ENCODE measurements around the gene IL15RA.
"Not testable (repeated sequence)": the region's sequence is repeated elsewhere in the genome, so short reads cannot be mapped to it uniquely, and the experiment has no call there.

IL15RA gene

DNA sequence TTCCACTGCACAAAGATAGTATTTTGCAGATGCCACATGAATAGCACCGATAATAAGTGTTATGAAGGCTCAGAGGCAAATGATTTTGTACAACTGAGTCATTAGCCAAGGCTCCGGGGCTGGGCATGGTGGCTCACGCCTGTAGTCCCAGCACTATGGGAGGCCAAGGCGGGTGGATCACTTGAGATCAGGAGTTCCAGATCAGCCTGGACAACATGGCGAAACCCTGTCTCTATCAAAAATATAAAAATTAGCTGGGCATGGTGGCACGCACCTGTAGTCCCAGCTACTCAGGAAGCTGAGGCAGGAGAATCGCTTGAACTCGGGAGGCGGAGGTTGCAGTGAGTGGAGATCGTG, 30.9 kb downstream of the IL15RA start:
- Histone ChIP-seq H3K27me3 (ENCODE audit: control insufficient read depth in 1 of 2, insufficient read depth in 1 of 2, low read length in 2 of 2) (peaks cover 0 to 16% of the 10 kb centered on the region in 2 experiments), H3K9ac (ENCODE audit: low read length) (peak overlapping the region; percentile 87), H4K8ac (ENCODE audit: low read length) (peak overlapping the region; percentile 35), H3K4me3 (ENCODE audit: insufficient read depth in 1 of 2, low read depth in 1 of 2, low read length in 2 of 2) (peak overlapping the region in 1 of 2 experiments; percentile 70), H3K18ac (ENCODE audit: low read depth in 1 of 2, low read length in 2 of 2) (peak overlapping the region in 1 of 2 experiments; percentile 88), H4K91ac (ENCODE audit: low read length) (peak overlapping the region; percentile 43)
- H3K79me1 ChIP-seq (replicated peaks; ENCODE audit: low read length, poor library complexity, severe bottlenecking); H3K4ac ChIP-seq (ENCODE audit: low read depth in 1 of 2, low read length in 2 of 2); H3K4me2 ChIP-seq (ENCODE audit: low read length, poor library complexity, severe bottlenecking); H2BK120ac ChIP-seq (ENCODE audit: low read depth, low read length); H3K4me1 ChIP-seq (ENCODE audit: control insufficient read depth, insufficient read depth, low read depth, low read length); H3K23ac ChIP-seq (ENCODE audit: low read length in 2 of 2); DNase-seq; H3K36me3 ChIP-seq (ENCODE audit: control insufficient read depth in 1 of 2, insufficient read depth in 2 of 2, low read depth in 1 of 2, low read length in 2 of 2); H2BK15ac ChIP-seq (ENCODE audit: low read depth, poor library complexity, severe bottlenecking); H3K14ac ChIP-seq (ENCODE audit: low read length in 2 of 2); H2AFZ ChIP-seq (ENCODE audit: low read depth, low read length); H2BK5ac ChIP-seq (ENCODE audit: low read depth, low read length, poor library complexity, severe bottlenecking); H3K27ac ChIP-seq (ENCODE audit: low read length, poor library complexity, severe bottlenecking); H3K9me3 ChIP-seq (ENCODE audit: control insufficient read depth, low read length); H2BK12ac ChIP-seq (ENCODE audit: low read length in 2 of 2); H2AK5ac ChIP-seq (ENCODE audit: low read length, severe bottlenecking): not testable (repeated sequence)
- WGBS: 95% methylated on average over 6 of the region's 10 CpGs

DNA sequence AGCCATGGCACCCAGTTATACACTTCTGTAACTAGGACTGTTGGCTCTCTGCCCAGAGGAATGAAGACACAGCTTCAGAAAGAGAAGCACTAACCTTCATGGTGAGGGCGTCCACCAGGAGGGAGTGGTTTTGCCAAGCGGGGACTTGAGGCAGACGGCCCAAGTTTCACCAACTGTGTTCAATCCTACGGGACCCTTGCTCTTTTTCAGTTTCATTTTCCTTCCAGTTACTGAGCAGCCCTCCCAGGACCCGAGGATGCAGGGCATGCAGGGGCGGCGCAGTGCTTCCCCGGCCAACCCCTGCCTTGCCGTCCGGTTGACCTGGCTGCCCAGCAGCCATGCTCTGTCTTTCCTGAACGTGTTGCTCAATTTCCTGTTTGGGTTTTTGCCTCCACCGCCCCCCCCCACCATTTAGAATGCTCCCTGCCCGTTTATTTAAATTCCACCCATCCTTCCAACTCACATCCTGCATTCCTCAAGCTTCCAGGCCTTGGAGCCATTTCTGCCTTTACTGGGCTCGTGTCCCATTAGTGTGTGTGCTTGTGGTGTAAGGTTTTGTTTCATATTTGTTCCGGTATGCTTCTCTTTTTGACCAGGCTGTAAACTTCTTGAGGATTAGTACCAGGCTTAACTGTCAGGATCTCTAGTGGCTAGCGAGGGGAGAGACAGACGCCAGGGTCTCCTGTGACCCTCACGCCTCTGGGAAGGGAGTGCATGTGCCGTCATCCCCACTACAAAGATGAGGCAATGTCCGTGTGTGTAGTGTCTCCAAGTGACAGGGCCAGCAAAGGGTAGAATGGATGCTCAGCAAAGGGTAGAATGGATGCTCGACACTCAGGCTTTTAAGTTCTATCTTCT, 31.6 kb downstream of the IL15RA start:
- peak; percentile 86 for DNase-seq
- peak overlapping the region; percentile 92 for H4K91ac ChIP-seq (ENCODE audit: low read length)
- peak overlapping the region; percentile 34 for H2AFZ ChIP-seq (ENCODE audit: low read depth, low read length)
- peak overlapping the region; percentile 95 for H4K8ac ChIP-seq (ENCODE audit: low read length)
- H2AK5ac ChIP-seq (ENCODE audit: low read length, severe bottlenecking): no peak overlapping the region
- H3K23ac ChIP-seq (ENCODE audit: low read length in 2 of 2): no peak overlapping the region
- H3K27ac ChIP-seq (ENCODE audit: low read length, poor library complexity, severe bottlenecking): no peak overlapping the region
- no peak overlapping the region for H3K4me2 ChIP-seq (ENCODE audit: low read length, poor library complexity, severe bottlenecking)
- peak overlapping the region; percentile 89 to 91 for H2BK12ac ChIP-seq (ENCODE audit: low read length in 2 of 2)
- no peaks in the 10 kb centered on the region for H3K36me3 ChIP-seq (ENCODE audit: control insufficient read depth in 1 of 2, insufficient read depth in 2 of 2, low read depth in 1 of 2, low read length in 2 of 2)
- H2BK15ac ChIP-seq (ENCODE audit: low read depth, poor library complexity, severe bottlenecking): no peak overlapping the region
- H3K14ac ChIP-seq (ENCODE audit: low read length in 2 of 2): peak overlapping the region in 1 of 2 experiments; percentile 61
- peak overlapping the region; percentile 87 for H3K9ac ChIP-seq (ENCODE audit: low read length)
- peak overlapping the region; percentile 88 to 96 for H3K18ac ChIP-seq (ENCODE audit: low read depth in 1 of 2, low read length in 2 of 2)
- H3K27me3 ChIP-seq (ENCODE audit: control insufficient read depth in 1 of 2, insufficient read depth in 1 of 2, low read length in 2 of 2): peaks cover 0 to 16% of the 10 kb centered on the region in 2 experiments
- no peaks in the 10 kb centered on the region for H3K79me1 ChIP-seq (replicated peaks; ENCODE audit: low read length, poor library complexity, severe bottlenecking)
- H2BK120ac ChIP-seq (ENCODE audit: low read depth, low read length): peak overlapping the region; percentile 73
- H3K4me1 ChIP-seq (ENCODE audit: control insufficient read depth, insufficient read depth, low read depth, low read length): peaks cover 9% of the 10 kb centered on the region
- H3K9me3 ChIP-seq (ENCODE audit: control insufficient read depth, low read length): no peaks in the 10 kb centered on the region
- 64% methylated on average over 20 of the region's 21 CpGs for WGBS
- H3K4ac ChIP-seq (ENCODE audit: low read depth in 1 of 2, low read length in 2 of 2): peak overlapping the region; percentile 68 to 81
- H2BK5ac ChIP-seq (ENCODE audit: low read depth, low read length, poor library complexity, severe bottlenecking): no peak overlapping the region
- peak overlapping the region in 1 of 2 experiments; percentile 70 for H3K4me3 ChIP-seq (ENCODE audit: insufficient read depth in 1 of 2, low read depth in 1 of 2, low read length in 2 of 2)

DNA sequence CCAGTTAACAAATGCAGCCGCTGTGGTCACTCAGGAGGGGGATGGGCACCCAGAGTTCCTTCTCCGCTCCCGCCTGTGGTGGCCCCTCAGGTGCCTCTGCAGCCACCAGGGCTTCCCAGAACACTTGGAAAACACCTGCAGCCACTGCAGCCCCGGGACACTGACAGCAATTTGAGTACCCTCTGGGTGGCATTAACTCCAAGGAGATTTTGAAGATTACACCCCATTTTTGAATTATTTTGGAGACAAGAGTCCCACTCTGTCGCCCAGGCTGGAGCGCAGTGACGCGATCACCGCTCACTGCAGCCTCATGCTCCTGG, 32.2 kb downstream of the IL15RA start:
- H2BK12ac ChIP-seq (ENCODE audit: low read length in 2 of 2): peak overlapping the region; percentile 79 to 85
- H3K9ac ChIP-seq (ENCODE audit: low read length): peak overlapping the region; percentile 87
- 93% methylated on average over 9 of the region's 9 CpGs for WGBS
- peak overlapping the region; percentile 78 for H2BK15ac ChIP-seq (ENCODE audit: low read depth, poor library complexity, severe bottlenecking)
- no peaks in the 10 kb centered on the region for H3K9me3 ChIP-seq (ENCODE audit: control insufficient read depth, low read length)
- H3K4me2 ChIP-seq (ENCODE audit: low read length, poor library complexity, severe bottlenecking): no peak overlapping the region
- no peak for DNase-seq
- no peak overlapping the region for H2AK5ac ChIP-seq (ENCODE audit: low read length, severe bottlenecking)
- no peaks in the 10 kb centered on the region for H3K79me1 ChIP-seq (replicated peaks; ENCODE audit: low read length, poor library complexity, severe bottlenecking)
- H4K91ac ChIP-seq (ENCODE audit: low read length): peak overlapping the region; percentile 77
- H3K27me3 ChIP-seq (ENCODE audit: control insufficient read depth in 1 of 2, insufficient read depth in 1 of 2, low read length in 2 of 2): peaks cover 0 to 16% of the 10 kb centered on the region in 2 experiments
- H3K4me1 ChIP-seq (ENCODE audit: control insufficient read depth, insufficient read depth, low read depth, low read length): peaks cover 7% of the 10 kb centered on the region
- H2BK5ac ChIP-seq (ENCODE audit: low read depth, low read length, poor library complexity, severe bottlenecking): no peak overlapping the region
- H4K8ac ChIP-seq (ENCODE audit: low read length): peak overlapping the region; percentile 95
- H3K18ac ChIP-seq (ENCODE audit: low read depth in 1 of 2, low read length in 2 of 2): peak overlapping the region; percentile 72 to 92
- no peak overlapping the region for H3K14ac ChIP-seq (ENCODE audit: low read length in 2 of 2)
- H3K23ac ChIP-seq (ENCODE audit: low read length in 2 of 2): no peak overlapping the region
- H2AFZ ChIP-seq (ENCODE audit: low read depth, low read length): no peak overlapping the region
- H3K4ac ChIP-seq (ENCODE audit: low read depth in 1 of 2, low read length in 2 of 2): peak overlapping the region in 1 of 2 experiments; percentile 68
- peak overlapping the region; percentile 62 for H2BK120ac ChIP-seq (ENCODE audit: low read depth, low read length)
- H3K36me3 ChIP-seq (ENCODE audit: control insufficient read depth in 1 of 2, insufficient read depth in 2 of 2, low read depth in 1 of 2, low read length in 2 of 2): peaks cover 0 to 3% of the 10 kb centered on the region in 2 experiments
- peak overlapping the region in 1 of 2 experiments; percentile 70 for H3K4me3 ChIP-seq (ENCODE audit: insufficient read depth in 1 of 2, low read depth in 1 of 2, low read length in 2 of 2)
- H3K27ac ChIP-seq (ENCODE audit: low read length, poor library complexity, severe bottlenecking): no peak overlapping the region

DNA sequence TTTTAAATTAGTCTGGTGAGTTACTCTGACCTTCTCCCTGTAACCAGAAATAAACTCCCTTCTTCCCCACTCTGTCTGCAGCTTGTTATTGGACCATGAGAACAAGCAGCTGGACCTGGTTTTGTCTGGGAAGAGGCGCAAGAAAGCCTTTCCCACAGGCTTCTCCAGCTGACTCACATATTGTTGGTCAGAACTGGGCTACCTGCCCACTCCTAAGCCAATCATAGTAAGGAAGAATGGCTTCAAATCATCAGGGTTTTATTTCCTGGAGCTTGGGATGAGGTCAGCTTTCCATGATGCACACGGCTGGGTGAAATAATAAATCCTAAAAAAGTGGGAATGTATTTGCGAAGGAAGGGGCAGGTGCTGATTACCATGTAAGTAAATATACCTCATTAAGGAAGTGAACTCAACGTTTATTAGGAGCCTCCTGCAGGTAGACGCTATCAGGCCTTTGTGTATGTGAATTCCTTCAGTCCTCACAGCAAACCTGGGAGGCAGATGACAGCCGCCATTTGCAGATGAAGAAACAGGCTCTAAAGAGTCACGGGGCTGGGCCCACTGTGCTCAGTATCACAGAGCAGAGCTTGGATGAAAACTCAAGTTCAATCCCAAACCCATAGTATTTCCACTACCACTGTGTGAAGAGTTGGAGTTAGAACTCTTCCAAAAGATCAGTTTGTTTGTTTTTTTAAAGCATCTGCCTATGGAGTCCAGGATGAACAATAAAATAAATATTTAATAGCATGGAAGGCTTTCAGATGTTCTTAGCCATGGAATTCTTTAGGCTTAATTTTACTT, 32.8 kb downstream of the IL15RA start:
- Histone ChIP-seq H3K18ac (ENCODE audit: low read depth in 1 of 2, low read length in 2 of 2) (no peak overlapping the region), H2BK15ac (ENCODE audit: low read depth, poor library complexity, severe bottlenecking) (no peak overlapping the region), H4K91ac (ENCODE audit: low read length) (no peak overlapping the region), H4K8ac (ENCODE audit: low read length) (no peak overlapping the region), H2AK5ac (ENCODE audit: low read length, severe bottlenecking) (no peak overlapping the region), H3K27me3 (ENCODE audit: control insufficient read depth in 1 of 2, insufficient read depth in 1 of 2, low read length in 2 of 2) (peaks cover 0 to 16% of the 10 kb centered on the region in 2 experiments), H3K4ac (ENCODE audit: low read depth in 1 of 2, low read length in 2 of 2) (peak overlapping the region in 1 of 2 experiments; percentile 47), H3K36me3 (ENCODE audit: control insufficient read depth in 1 of 2, insufficient read depth in 2 of 2, low read depth in 1 of 2, low read length in 2 of 2) (peaks cover 0 to 5% of the 10 kb centered on the region in 2 experiments), H3K4me2 (ENCODE audit: low read length, poor library complexity, severe bottlenecking) (no peak overlapping the region), H3K4me1 (ENCODE audit: control insufficient read depth, insufficient read depth, low read depth, low read length) (peaks cover 7% of the 10 kb centered on the region), H3K9me3 (ENCODE audit: control insufficient read depth, low read length) (no peaks in the 10 kb centered on the region), H2BK5ac (ENCODE audit: low read depth, low read length, poor library complexity, severe bottlenecking) (no peak overlapping the region), H3K14ac (ENCODE audit: low read length in 2 of 2) (no peak overlapping the region), H3K23ac (ENCODE audit: low read length in 2 of 2) (no peak overlapping the region), H3K9ac (ENCODE audit: low read length) (peak overlapping the region; percentile 87), H2BK120ac (ENCODE audit: low read depth, low read length) (no peak overlapping the region), H2BK12ac (ENCODE audit: low read length in 2 of 2) (peak overlapping the region in 1 of 2 experiments; percentile 43), H2AFZ (ENCODE audit: low read depth, low read length) (no peak overlapping the region), H3K79me1 (replicated peaks; ENCODE audit: low read length, poor library complexity, severe bottlenecking) (no peaks in the 10 kb centered on the region), H3K27ac (ENCODE audit: low read length, poor library complexity, severe bottlenecking) (no peak overlapping the region), H3K4me3 (ENCODE audit: insufficient read depth in 1 of 2, low read depth in 1 of 2, low read length in 2 of 2) (peak overlapping the region in 1 of 2 experiments; percentile 70)
- DNase-seq: peak; percentile 98
- 75% methylated on average over 6 of the region's 7 CpGs for WGBS

All from mesenchymal stem cell (in vitro differentiated cells and primary cell).